ENCODE measurements around the gene PPP2R3C. TPM values are rescaled to one million over a fixed set of nuclear protein-coding genes. Genes with fewer than 3 reads are reported as not detected.
A peak's percentile ranks its signal among the peaks of the same experiment; 100 is the strongest.

The PPP2R3C gene
- total and polyA plus RNA-seq, 2 of the 13 experiments (the other 11 are each of a cell fraction or from before 2014, with no cell fraction given), result 63.4 to 102 TPM

- no peak overlapping the region for H3K27ac ChIP-seq (ENCODE audit: extremely low read length, insufficient read depth, low read length)
- ChIA-PET POLR2A (interaction anchor here (0.6 to 1.2 kb wide), 5 partner anchors 35 to 362 kb away, joined by 3 to 4 read pairs (median 4); partner anchors contain the start of genes NFKBIA, PPP2R3C and SRP54), CTCF (ENCODE audit: low intra/inter-chr PET ratio, low total read pairs) (no interaction called here)
- no peak for ATAC-seq
- peaks cover 15% of the 10 kb centered on the region for H3K79me2 ChIP-seq (ENCODE audit: insufficient read depth, low read length)
- H3K4me1 ChIP-seq (ENCODE audit: insufficient read depth, low read length), result peaks cover 23% of the 10 kb centered on the region
- H3K27me3 ChIP-seq (ENCODE audit: control insufficient read depth in 1 of 2, insufficient read depth in 2 of 2, low read length in 2 of 2), result no peaks in the 10 kb centered on the region; a peak in 1 of 5 replicates
- in situ Hi-C loops (cut with HindIII; ENCODE audit: extremely low pct_ligation_motif_present, low pct_unique_long_range_greater_than_20kb) (loop anchor here (5.0 kb wide), 1 partner anchor 375 kb away; no protein-coding TSS in a partner anchor), intact Hi-C loops (cut with micrococcal nuclease; ENCODE audit: unreplicated experiment) (loop anchor here (10.0 kb wide), 2 partner anchors 252 to 762 kb away; partner anchors contain the start of genes PSMA6 and RALGAPA1)
- no peak overlapping the region for H2AFZ ChIP-seq (ENCODE audit: low read length)
- H3K36me3 ChIP-seq (replicated peaks in 1 of 2; ENCODE audit: control insufficient read depth in 1 of 2, insufficient read depth in 2 of 2, low read length in 2 of 2), result no peaks in the 10 kb centered on the region
- WGBS (ENCODE audit: low lambda C conversion rate), result 83% methylated on average over 3 of the region's 3 CpGs
- H3K4me2 ChIP-seq (ENCODE audit: low read depth, low read length), result no peak overlapping the region
- no TSS peak for BruUV-seq (replicated peaks)
- no peak for FAIRE-seq
- no peak overlapping the region for H3K4me3 ChIP-seq (replicated peaks in 1 of 3; ENCODE audit: insufficient read depth in 1 of 3, low read depth in 2 of 3, low read length in 3 of 3)
- H4K20me1 ChIP-seq (ENCODE audit: insufficient read depth, low read length), result no peaks in the 10 kb centered on the region
- H3K9me3 ChIP-seq (ENCODE audit: low read length), result no peaks in the 10 kb centered on the region
- no peak overlapping the region for H3K9ac ChIP-seq (ENCODE audit: insufficient read depth, low read depth, low read length)
- DNase-seq (ENCODE audit: low spot score), result no peak
- no peak for TF ChIP-seq MAFG (CRISPR knock-in tag; IDR thresholded peaks at IDR 0.05)
- no peak for TF ChIP-seq TFDP1 (CRISPR knock-in tag; IDR thresholded peaks at IDR 0.05; ENCODE audit: borderline replicate concordance)
- TF ChIP-seq GLMP (CRISPR knock-in tag; IDR thresholded peaks at IDR 0.05; ENCODE audit: borderline replicate concordance), result no peak
- no peak for TF ChIP-seq ZNF17 (CRISPR knock-in tag; IDR thresholded peaks at IDR 0.05)
- TF ChIP-seq RFXANK (CRISPR knock-in tag; IDR thresholded peaks at IDR 0.05), result no peak
- TF ChIP-seq SOX13 (IDR thresholded peaks at IDR 0.05), result no peak
- no peak for TF ChIP-seq SOX13 (CRISPR knock-in tag; conservative IDR thresholded peaks at IDR 0.05 in 1 of 2, IDR thresholded peaks at IDR 0.05 in 1 of 2)
- TF ChIP-seq ZNF317 (CRISPR knock-in tag; IDR thresholded peaks at IDR 0.05), result no peak
- no peak for TF ChIP-seq ZNF230 (CRISPR knock-in tag; IDR thresholded peaks at IDR 0.05)
- TF ChIP-seq FOXO4 (CRISPR knock-in tag; conservative IDR thresholded peaks at IDR 0.05), result 0 out of 2 replicates have a peak, but pooled peaks have one; percentile 96
- no peak for TF ChIP-seq ZNF225 (CRISPR knock-in tag; IDR thresholded peaks at IDR 0.05)
- no peak for TF ChIP-seq ZNF367 (CRISPR knock-in tag; IDR thresholded peaks at IDR 0.05; ENCODE audit: borderline replicate concordance)
- TF ChIP-seq FOSL1 (CRISPR knock-in tag; IDR thresholded peaks at IDR 0.05; ENCODE audit: borderline replicate concordance), result no peak
- no peak for TF ChIP-seq ZNF720 (CRISPR knock-in tag; IDR thresholded peaks at IDR 0.05)
- TF ChIP-seq FOXA1 (IDR thresholded peaks at IDR 0.05), result 0 out of 2 replicates have a peak, but pooled peaks have one; percentile 24
- no peak for TF ChIP-seq FOXA1 (CRISPR knock-in tag; IDR thresholded peaks at IDR 0.05)
- TF ChIP-seq SRSF1 (optimal IDR thresholded peaks at IDR 0.05; ENCODE audit: low read depth, low read length), result no peak
Measured at GRCh38 chr14:35042632-35043031, 79.2 kb downstream of the PPP2R3C start.
